PFSK-1 (cell line): ENCODE data around the gene LCT.

Experiments used
- FOXP2 ChIP-seq: optimal IDR thresholded peaks from 2 replicates; pipeline ENCODE3; 2011; ENCODE audit warnings: borderline replicate concordance, control low read depth, inconsistent platforms; ENCODE audit not compliant: insufficient read depth; ENCODE audit errors: extremely low read length, extremely low read depth
- POLR2AphosphoS5 ChIP-seq: IDR thresholded peaks from 2 replicates; pipeline ENCODE4 v1.6.1; 2012; ENCODE audit warnings: low read depth, mild to moderate bottlenecking, control low read depth, low read length, moderate library complexity
- SIN3A ChIP-seq: IDR thresholded peaks from 2 replicates; pipeline ENCODE4 v1.6.1; 2012; ENCODE audit warnings: mild to moderate bottlenecking, low read length, moderate library complexity, borderline replicate concordance; ENCODE audit not compliant: insufficient read depth
- TAF1 ChIP-seq: IDR thresholded peaks from 2 replicates; pipeline ENCODE4 v1.6.1; 2012; ENCODE audit warnings: low read length, control low read depth, borderline replicate concordance; ENCODE audit not compliant: insufficient read depth
- TF ChIP-seq, protein P1 (sequence below), 2 experiments: IDR thresholded peaks; 2 replicates each; pipeline versions ENCODE4 v1.6.1 to v1.8.0; 2011 to 2012; ENCODE audit warnings: low read depth in 2 of 2, low read length in 2 of 2, control low read depth in 1 of 2, inconsistent platforms in 1 of 2, mild to moderate bottlenecking in 1 of 2, moderate library complexity in 1 of 2; ENCODE audit not compliant: insufficient read depth in 1 of 2

The LCT gene

DNA sequence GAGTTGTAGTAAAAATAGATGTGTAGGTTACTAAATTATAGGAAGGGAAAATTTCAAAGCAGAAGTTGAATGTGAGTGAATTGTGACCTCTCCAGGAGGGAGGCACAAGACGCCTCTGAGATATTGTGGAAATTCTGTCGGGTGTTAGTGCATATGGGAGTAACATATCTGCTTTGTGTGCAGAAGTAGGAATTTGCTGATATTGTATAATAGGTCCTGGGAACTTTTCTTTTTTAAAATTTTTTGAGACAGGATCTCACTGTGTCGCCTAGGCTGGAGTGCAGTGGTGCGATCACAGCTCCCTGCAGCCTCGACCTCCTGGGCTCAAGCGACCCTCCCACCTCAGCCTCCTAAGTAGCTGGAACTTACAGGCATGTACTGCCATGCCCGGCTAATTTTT, 60.6 kb downstream of the LCT start:
- TF ChIP-seq, protein P1, sequence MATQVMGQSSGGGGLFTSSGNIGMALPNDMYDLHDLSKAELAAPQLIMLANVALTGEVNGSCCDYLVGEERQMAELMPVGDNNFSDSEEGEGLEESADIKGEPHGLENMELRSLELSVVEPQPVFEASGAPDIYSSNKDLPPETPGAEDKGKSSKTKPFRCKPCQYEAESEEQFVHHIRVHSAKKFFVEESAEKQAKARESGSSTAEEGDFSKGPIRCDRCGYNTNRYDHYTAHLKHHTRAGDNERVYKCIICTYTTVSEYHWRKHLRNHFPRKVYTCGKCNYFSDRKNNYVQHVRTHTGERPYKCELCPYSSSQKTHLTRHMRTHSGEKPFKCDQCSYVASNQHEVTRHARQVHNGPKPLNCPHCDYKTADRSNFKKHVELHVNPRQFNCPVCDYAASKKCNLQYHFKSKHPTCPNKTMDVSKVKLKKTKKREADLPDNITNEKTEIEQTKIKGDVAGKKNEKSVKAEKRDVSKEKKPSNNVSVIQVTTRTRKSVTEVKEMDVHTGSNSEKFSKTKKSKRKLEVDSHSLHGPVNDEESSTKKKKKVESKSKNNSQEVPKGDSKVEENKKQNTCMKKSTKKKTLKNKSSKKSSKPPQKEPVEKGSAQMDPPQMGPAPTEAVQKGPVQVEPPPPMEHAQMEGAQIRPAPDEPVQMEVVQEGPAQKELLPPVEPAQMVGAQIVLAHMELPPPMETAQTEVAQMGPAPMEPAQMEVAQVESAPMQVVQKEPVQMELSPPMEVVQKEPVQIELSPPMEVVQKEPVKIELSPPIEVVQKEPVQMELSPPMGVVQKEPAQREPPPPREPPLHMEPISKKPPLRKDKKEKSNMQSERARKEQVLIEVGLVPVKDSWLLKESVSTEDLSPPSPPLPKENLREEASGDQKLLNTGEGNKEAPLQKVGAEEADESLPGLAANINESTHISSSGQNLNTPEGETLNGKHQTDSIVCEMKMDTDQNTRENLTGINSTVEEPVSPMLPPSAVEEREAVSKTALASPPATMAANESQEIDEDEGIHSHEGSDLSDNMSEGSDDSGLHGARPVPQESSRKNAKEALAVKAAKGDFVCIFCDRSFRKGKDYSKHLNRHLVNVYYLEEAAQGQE (IDR thresholded peaks at IDR 0.05; ENCODE audit: insufficient read depth in 1 of 2, low read depth in 2 of 2, low read length in 2 of 2), result no peak
- TF ChIP-seq SIN3A, result no peak
- no peak for TF ChIP-seq FOXP2
- no peak for TF ChIP-seq TAF1

DNA sequence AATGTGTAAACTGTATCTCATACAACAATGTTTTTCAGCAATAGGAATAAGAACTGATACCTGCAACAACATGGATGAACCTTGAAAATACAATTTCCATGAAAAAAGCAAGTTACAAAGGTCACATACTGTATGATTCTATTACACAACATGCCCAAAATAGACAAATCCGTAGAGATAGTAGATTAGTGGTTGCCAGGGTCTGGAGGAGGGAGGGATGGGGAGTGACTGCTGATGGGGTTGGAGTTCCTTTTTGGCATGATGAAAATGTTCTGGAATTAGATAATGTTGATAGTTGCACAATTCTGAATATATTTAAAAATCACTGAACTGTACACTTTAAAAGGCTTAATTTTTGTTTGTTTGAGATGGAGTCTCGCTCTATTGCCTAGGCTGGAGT, 61.6 kb downstream of the LCT start:
- TF ChIP-seq FOXP2, result no peak
- TF ChIP-seq POLR2AphosphoS5, result no peak
- TF ChIP-seq, protein P1 (IDR thresholded peaks at IDR 0.05; ENCODE audit: insufficient read depth in 1 of 2, low read depth in 2 of 2, low read length in 2 of 2), result no peak

DNA sequence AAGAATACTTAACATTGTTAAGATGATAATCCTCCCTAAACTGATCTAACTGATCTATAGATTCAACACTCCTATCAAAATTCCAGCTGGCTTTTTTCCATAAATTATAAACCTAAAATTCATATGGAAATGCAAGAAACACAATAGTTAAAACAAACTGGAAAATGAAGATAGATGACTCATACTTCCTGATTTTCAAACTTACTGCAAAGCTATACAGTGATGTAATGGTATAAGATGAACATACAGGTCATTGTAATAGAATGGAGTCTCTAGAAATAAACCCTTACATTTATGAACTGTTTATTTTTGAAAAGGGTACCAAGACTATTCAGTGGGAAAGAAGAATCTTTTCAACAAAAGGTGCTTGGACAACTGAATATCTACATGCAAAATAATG, 63.1 kb downstream of the LCT start:
- TF ChIP-seq SIN3A (no peak), POLR2AphosphoS5 (no peak), FOXP2 (no peak), TAF1 (no peak)
- TF ChIP-seq, protein P1 (IDR thresholded peaks at IDR 0.05; ENCODE audit: insufficient read depth in 1 of 2, low read depth in 2 of 2, low read length in 2 of 2), result no peak

DNA sequence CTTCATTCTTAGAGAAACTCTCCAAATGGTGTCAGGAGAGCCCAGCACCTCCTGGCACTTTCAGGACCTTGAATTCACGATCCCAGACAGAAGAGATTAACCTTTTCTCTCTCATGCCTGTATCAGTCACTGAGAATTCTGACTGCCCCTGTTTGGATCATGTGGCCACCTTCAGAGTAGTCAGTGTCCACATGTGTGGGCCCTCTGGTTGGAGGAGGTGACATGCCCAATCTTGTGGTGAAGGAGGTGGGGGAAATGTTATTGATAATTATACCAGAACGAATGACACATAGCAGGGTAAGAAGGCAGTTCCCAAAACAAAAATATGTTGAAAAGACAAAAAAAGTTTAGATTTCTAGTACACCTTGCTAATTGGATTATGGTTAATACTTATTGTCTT, 63.7 kb downstream of the LCT start:
- TF ChIP-seq, protein P1 (IDR thresholded peaks at IDR 0.05; ENCODE audit: insufficient read depth in 1 of 2, low read depth in 2 of 2, low read length in 2 of 2), result no peak
- no peak for TF ChIP-seq SIN3A
- TF ChIP-seq TAF1, result no peak
- TF ChIP-seq POLR2AphosphoS5, result no peak
- TF ChIP-seq FOXP2, result no peak

DNA sequence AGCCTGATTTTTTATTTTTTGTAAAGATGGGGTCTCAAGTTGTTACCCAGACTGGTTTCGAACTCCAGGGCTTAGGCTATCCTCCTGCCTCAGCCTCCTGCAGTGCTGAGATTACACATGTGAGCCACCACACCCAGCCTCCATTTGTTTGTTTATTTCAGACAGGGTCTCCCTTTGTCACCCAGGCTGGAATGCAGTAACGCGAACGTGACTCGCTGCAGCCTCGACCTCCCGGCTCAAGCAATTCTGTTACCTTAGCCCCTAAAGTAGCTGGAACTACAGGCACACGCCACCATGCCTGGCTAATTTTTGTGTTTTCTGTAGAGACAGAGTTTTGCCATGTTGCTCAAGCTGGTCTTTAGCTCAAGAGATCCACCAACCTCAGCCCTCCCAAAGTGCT, 68.1 kb downstream of the LCT start:
- TF ChIP-seq SIN3A, result no peak
- TF ChIP-seq FOXP2, result no peak
- TF ChIP-seq POLR2AphosphoS5, result no peak
- TF ChIP-seq, protein P1 (IDR thresholded peaks at IDR 0.05; ENCODE audit: insufficient read depth in 1 of 2, low read depth in 2 of 2, low read length in 2 of 2), result no peak
- TF ChIP-seq TAF1, result no peak
